ENCODE measurements around the gene NDUFA13.

Gene NDUFA13

DNA sequence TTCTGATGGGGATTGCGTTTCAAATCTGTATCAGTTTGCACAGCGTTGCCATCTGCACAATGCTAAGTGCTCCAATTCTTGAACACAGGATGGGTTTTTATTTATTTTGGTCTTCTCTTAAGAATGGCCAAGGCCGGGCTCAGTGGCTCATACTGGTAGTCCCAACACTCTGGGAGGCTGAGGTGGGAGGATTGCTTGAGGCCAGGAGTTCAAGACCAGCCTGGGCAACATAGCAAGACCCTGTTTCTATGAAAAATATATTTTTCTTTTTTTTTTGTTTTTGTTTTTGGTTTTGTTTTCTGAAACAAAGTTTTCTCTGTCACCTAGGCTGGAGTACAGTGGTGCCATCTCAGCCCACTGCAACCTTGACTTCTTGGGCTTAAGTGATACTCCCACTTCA is 7.2 kb downstream of the NDUFA13 start:
- in situ Hi-C loops (cut with HindIII; ENCODE audit: low sequenced_read_pairs), result no loop called here
- no peak for DNase-seq (ENCODE audit: low read depth)
- no peak overlapping the region for H3K4me3 ChIP-seq (ENCODE audit: low read depth, low read length)
- TF ChIP-seq CTCF (IDR thresholded peaks at IDR 0.05; ENCODE audit: low read depth, low read length, missing control alignments), result no peak

DNA sequence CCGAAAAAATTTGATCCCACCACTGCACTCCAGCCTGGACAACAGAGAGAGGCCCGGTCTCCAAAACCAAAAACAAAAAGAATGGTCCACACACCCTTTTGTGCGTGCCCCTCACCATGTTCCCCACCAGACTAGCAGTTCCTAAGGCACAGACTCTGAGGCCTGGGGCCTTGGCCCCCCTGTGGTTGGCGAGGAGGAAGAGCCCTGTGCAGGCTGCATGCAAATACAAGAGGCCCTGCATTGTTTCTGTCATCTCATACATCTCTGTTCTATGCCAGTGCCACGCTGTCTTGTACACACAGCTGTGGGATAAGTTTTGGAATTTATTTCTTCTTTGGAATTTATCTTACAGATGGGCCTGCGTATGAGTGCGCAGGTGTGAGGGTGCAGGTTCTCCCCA is 8.0 kb downstream of the NDUFA13 start:
- DNase-seq (ENCODE audit: low read depth), result no peak
- no peak for TF ChIP-seq CTCF (IDR thresholded peaks at IDR 0.05; ENCODE audit: low read depth, low read length, missing control alignments)
- in situ Hi-C loops (cut with HindIII; ENCODE audit: low sequenced_read_pairs), result no loop called here
- no peak overlapping the region for H3K4me3 ChIP-seq (ENCODE audit: low read depth, low read length)

- in situ Hi-C loops (cut with HindIII; ENCODE audit: low sequenced_read_pairs), result no loop called here
- TF ChIP-seq CTCF (IDR thresholded peaks at IDR 0.05; ENCODE audit: low read depth, low read length, missing control alignments), result no peak
- DNase-seq (ENCODE audit: low read depth), result no peak
- H3K4me3 ChIP-seq (ENCODE audit: low read depth, low read length), result no peak overlapping the region
These were observed 9.8 kb downstream of the NDUFA13 start for GRCh38 chr19:19525611-19526380.

DNA sequence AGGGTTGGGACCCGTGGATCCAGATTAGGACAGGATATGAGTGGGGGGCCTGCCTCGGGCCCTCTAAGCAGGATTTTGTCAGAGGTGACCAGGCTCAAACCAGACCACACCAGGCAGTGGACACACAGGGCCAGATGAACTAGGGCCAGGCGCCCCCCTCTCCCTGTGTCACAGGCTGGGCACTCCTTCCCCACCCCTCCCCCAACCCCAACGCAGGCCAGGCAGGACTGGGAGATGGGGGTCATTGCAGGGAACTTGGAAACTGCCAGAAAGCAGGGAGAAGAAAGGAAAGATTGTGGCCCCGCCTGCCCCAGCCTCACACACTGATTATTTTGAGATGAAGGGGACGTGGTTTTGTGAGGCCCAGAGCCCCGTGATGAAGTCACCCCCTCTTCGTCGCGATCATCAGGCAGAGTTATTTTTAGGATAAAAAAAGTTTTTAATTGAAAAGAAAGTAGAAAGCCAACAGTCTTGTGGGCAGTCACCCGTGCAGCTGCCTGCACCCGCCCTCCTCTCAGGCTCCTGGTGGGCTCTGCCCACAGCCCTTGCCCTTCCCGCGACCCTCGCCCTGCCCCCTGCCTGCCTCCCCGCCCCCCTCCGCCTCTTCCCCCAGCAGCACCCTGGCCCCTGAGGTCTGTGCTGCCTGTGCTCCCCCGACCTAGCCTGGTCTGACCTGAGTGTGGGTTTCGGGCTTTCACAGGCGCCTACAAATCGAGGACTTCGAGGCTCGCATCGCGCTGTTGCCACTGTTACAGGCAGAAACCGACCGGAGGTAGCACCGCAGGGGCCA is 10.8 kb downstream of the NDUFA13 start:
- in situ Hi-C loops (cut with HindIII; ENCODE audit: low sequenced_read_pairs), result no loop called here

DNA sequence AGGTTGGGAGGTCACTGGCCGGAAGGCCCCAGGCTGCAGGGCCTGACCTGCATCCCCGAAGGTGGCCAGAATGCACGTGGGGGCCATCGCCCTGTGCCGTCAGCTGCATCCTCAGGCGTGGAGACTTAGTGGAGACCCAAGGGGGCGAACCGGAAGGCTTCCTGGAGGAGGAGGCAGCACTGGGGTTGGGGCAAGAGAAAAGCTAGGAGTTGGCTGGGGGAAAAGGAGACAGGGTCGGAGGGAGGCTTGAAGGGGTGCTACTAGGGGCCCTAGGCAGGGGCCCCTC is 11.3 kb downstream of the NDUFA13 start:
- no peak for TF ChIP-seq CTCF (IDR thresholded peaks at IDR 0.05; ENCODE audit: low read depth, low read length, missing control alignments)
- no peak overlapping the region for H3K4me3 ChIP-seq (ENCODE audit: low read depth, low read length)
- DNase-seq (ENCODE audit: low read depth), result no peak
- in situ Hi-C loops (cut with HindIII; ENCODE audit: low sequenced_read_pairs), result no loop called here

More for the DNA sequence above, 10.8 kb downstream of the NDUFA13 start:
- H3K4me3 ChIP-seq (ENCODE audit: low read depth, low read length), result no peak overlapping the region
- DNase-seq (ENCODE audit: low read depth), result no peak
- TF ChIP-seq CTCF (IDR thresholded peaks at IDR 0.05; ENCODE audit: low read depth, low read length, missing control alignments), result no peak

GRCh38 chr19:19527674-19528625 is 11.9 kb downstream of the NDUFA13 start:
- DNase-seq (ENCODE audit: low read depth), result no peak
- no peak overlapping the region for H3K4me3 ChIP-seq (ENCODE audit: low read depth, low read length)
- in situ Hi-C loops (cut with HindIII; ENCODE audit: low sequenced_read_pairs), result no loop called here
- TF ChIP-seq CTCF (IDR thresholded peaks at IDR 0.05; ENCODE audit: low read depth, low read length, missing control alignments), result no peak

All from astrocyte of the cerebellum (primary cell).